GM06990 (cell line): Measurements from ENCODE around the gene BMERB1.

Source experiments
- DNase-seq: peaks from one replicate; pipeline ENCODE4 v3.0.0-alpha.2; 2011; ENCODE audit not compliant: insufficient read length; ENCODE audit errors: extremely low read depth
- H3K27me3 ChIP-seq: replicated peaks from 2 replicates; pipeline ENCODE4 v1.6.0; 2011; ENCODE audit warnings: low read length; ENCODE audit not compliant: control insufficient read depth, insufficient read depth
- H3K36me3 ChIP-seq: 2 replicates; pipeline ENCODE4 v1.5.1; 2011; ENCODE audit warnings: low read length; ENCODE audit not compliant: control insufficient read depth, insufficient read depth
- H3K4me3 ChIP-seq: replicated peaks from 2 replicates; pipeline ENCODE4 v1.5.1; 2011; ENCODE audit warnings: low read depth, mild to moderate bottlenecking, control low read depth, low read length
- CTCF ChIP-seq: IDR thresholded peaks from 2 replicates; pipeline ENCODE4 v1.5.1; 2011; ENCODE audit warnings: low read length, control low read depth, mild to moderate bottlenecking, inconsistent platforms; ENCODE audit not compliant: insufficient read depth, poor library complexity, severe bottlenecking

Gene BMERB1

GRCh38 chr16:15507959-15508627 lies 73.7 kb downstream of the BMERB1 start:
- no peak for DNase-seq
- Histone ChIP-seq H3K36me3 (no peaks in the 10 kb centered on the region), H3K27me3 (no peaks in the 10 kb centered on the region; the same call in none of the 2 replicates), H3K4me3 (no peak overlapping the region)
- no peak for TF ChIP-seq CTCF

- no peak for TF ChIP-seq CTCF
- Histone ChIP-seq H3K4me3 (no peak overlapping the region), H3K27me3 (no peaks in the 10 kb centered on the region; the same call in none of the 2 replicates), H3K36me3 (no peaks in the 10 kb centered on the region)
- no peak for DNase-seq
Observed at GRCh38 chr16:15509051-15509592, 74.7 kb downstream of the BMERB1 start.

GRCh38 chr16:15509593-15510535 lies 75.5 kb downstream of the BMERB1 start:
- no peak overlapping the region for H3K4me3 ChIP-seq
- DNase-seq = no peak
- H3K27me3 ChIP-seq = no peaks in the 10 kb centered on the region; the same call in none of the 2 replicates
- TF ChIP-seq CTCF = no peak
- no peaks in the 10 kb centered on the region for H3K36me3 ChIP-seq

- DNase-seq = no peak
- no peak for TF ChIP-seq CTCF
- Histone ChIP-seq H3K36me3 (no peaks in the 10 kb centered on the region), H3K27me3 (no peaks in the 10 kb centered on the region; the same call in none of the 2 replicates), H3K4me3 (no peak overlapping the region)
Observed at GRCh38 chr16:15510992-15511391, 76.6 kb downstream of the BMERB1 start.

- DNase-seq = no peak
- no peak for TF ChIP-seq CTCF
- no peak overlapping the region for H3K4me3 ChIP-seq
- no peaks in the 10 kb centered on the region; the same call in none of the 2 replicates for H3K27me3 ChIP-seq
- no peaks in the 10 kb centered on the region for H3K36me3 ChIP-seq
Observed at GRCh38 chr16:15511759-15512487, 77.5 kb downstream of the BMERB1 start.
